ENCODE data around the gene IMP3.

GRCh38 chr15:75672646-75673425, 32.8 kb upstream of the IMP3 start:
- TF ChIP-seq CTCF (IDR thresholded peaks at IDR 0.05) (no peak), POLR2A (IDR thresholded peaks at IDR 0.05) (no peak)

Measured in transverse colon (tissue), 3 donors.